ENCODE measurements around the gene ZFX. TPM values are rescaled to one million over a fixed set of nuclear protein-coding genes. Genes with fewer than 3 reads are reported as not detected.
A peak's percentile ranks its signal among the peaks of the same experiment; 100 is the strongest.
"Not testable (repeated sequence)": the region's sequence is repeated elsewhere in the genome, so short reads cannot be mapped to it uniquely, and the experiment has no call there.

Gene ZFX
- total RNA-seq, 2 experiments from 2014 or later, result 35.0 to 37.2 TPM

DNA sequence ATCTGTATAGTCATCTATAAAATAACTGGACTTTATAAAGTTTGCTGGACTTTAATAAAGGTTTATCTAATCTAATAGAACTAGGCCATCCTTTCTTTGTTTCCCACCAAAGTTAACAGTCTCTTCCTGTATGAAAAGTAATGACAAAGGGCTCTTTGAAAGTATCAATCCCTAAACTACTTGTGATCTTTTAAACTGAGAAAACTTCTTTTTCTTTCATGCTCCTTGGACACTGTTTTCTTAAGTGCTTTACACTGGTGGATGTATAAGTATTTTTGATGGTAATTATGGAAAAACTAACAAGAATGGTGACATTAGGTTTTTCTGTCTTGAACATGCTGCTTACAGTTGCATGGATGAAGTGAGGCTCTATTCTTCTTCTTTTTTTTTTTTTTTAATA lies 2.4 kb upstream of the ZFX start:
- no peak for DNase-seq
- Mint-ChIP-seq H3K36me3 (peaks cover 14% of the 10 kb centered on the region), H3K4me3 (no peak overlapping the region), H3K9me3 (no peaks in the 10 kb centered on the region), H3K27me3 (no peaks in the 10 kb centered on the region), H3K4me1 (peaks cover 25% of the 10 kb centered on the region), H3K27ac (peak overlapping the region; percentile 91)

DNA sequence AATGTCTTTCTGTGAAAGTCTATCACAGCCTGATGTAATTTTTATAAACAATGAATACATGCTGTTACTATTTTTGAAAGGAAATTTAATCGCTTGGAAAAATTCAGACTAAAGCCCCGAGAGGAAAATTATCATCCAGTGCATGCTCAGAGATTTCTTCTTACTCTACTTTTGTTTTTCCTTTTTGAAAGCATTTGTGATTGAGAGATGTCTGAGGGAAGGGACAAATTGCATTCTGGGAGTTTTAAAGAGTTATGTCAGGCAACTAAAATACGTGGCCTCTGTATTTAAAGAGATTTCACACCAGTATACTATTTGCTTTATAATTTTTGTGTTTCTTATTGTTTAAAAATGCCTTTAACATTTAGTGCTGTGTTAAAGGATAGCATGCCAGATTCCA lies 1.4 kb upstream of the ZFX start:
- Mint-ChIP-seq H3K9me3 (no peaks in the 10 kb centered on the region), H3K4me3 (peak overlapping the region; percentile 80), H3K4me1 (peaks cover 33% of the 10 kb centered on the region), H3K36me3 (peaks cover 20% of the 10 kb centered on the region), H3K27me3 (no peaks in the 10 kb centered on the region), H3K27ac (peak overlapping the region; percentile 91)
- no peak for DNase-seq

DNA sequence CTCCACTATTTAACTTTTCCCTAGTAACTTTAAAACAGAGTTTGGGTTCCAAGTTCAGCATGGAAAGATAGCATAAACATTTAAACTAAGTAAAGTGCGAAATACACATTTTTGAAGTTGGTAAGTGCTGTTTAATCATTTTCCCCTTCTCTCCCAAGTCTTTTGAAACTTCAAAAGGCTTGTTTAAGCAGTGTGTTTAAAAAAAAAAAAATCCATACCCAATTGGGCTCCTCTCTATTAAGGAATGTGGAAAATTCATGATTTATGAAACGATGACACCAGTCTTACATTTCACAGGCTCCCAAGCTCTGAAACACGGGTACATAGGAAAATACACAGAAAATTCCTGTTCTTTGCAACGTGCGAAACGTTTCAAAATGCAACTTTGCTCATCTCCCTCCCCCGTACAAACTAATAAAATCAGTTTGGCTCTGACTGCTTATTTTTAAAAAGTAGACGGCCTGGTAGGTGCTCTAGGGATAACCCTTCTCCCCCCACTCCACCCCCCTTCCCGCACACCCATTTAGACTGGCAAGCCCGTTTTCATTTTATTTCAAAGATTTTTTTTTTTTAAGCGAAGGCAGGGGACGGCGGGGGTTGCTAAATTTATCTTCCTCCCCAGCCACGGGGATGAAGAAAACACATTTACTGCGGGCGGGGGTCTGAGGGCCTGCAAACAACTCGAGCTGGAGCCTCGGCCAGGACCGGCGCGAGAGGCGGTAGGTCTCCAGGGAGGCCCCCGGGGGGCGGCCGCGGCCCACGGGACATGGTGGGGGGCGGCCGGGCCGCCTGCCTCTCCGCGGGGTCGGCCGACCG lies 786 bp upstream of the ZFX start:
- Mint-ChIP-seq H3K27me3 (no peaks in the 10 kb centered on the region), H3K4me1 (peaks cover 39% of the 10 kb centered on the region), H3K36me3 (peaks cover 24% of the 10 kb centered on the region), H3K4me3 (peak overlapping the region; percentile 80), H3K9me3 (no peaks in the 10 kb centered on the region), H3K27ac (peak overlapping the region; percentile 91)
- peak; percentile 20 for DNase-seq

DNA sequence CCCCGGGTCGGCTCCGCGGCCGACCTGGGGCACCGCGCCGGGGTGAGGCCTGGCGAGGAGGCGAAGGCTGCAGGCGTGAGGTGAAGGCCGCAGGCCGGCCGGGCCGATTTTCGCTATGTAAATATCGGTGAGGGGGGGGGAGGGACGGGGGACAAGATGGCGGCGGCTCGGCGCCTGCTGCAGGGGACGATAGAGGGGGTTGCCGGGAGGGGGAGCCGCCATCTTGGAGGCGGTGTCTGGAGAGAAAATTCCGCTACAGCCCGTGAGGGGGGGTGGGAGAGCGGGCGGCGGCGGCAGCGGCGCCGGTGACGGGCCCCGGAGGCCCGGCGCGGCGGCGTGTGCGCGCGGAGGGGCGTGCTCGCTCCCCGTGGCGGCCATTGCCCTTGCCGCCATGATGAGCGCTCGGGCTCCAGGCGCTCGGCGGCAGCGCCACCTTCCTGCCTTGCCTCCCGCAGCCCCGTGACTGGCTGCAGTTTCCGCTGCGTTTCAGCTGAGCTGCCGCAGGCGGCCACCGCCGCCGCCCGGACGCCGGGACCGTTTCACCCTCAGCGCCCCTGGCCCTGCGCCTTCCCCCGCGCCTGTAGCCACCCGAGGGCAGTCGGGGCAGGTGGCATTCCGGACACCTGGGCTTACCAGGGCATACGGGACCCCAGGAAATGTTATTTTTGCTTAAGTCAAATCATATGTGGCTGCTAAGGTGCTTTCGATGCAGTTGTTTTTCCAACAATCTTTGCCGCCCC lies 692 bp downstream of the ZFX start:
- Mint-ChIP-seq H3K27me3 (no peaks in the 10 kb centered on the region), H3K36me3 (peaks cover 24% of the 10 kb centered on the region), H3K4me3 (peak overlapping the region; percentile 93), H3K27ac (peak overlapping the region; percentile 89), H3K9me3 (no peaks in the 10 kb centered on the region), H3K4me1 (peaks cover 37% of the 10 kb centered on the region)
- DNase-seq, result peak; percentile 84

DNA sequence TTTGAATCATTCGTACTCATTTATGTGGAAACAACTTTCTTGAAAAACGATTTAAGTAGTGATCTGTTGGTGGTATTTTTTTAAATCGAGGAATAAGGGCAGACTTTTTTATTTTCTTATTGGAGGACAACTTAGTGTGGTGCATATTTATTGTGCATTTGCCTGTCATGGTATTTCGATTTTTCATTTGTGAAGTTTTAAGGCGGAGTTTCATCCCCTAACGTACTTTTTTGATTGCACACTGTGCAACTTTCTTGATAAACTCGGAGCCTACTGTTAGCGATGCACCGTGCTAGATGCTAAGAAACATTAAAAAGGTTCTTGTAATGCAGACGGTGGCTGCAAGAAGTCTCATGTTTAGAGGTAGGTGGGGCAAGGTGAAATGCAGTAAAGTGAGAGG lies 1.4 kb downstream of the ZFX start:
- Mint-ChIP-seq H3K27ac (peak overlapping the region; percentile 89), H3K27me3 (no peaks in the 10 kb centered on the region), H3K36me3 (peaks cover 25% of the 10 kb centered on the region), H3K4me3 (peak overlapping the region; percentile 93), H3K9me3 (no peaks in the 10 kb centered on the region), H3K4me1 (peaks cover 38% of the 10 kb centered on the region)
- DNase-seq, result no peak

DNA sequence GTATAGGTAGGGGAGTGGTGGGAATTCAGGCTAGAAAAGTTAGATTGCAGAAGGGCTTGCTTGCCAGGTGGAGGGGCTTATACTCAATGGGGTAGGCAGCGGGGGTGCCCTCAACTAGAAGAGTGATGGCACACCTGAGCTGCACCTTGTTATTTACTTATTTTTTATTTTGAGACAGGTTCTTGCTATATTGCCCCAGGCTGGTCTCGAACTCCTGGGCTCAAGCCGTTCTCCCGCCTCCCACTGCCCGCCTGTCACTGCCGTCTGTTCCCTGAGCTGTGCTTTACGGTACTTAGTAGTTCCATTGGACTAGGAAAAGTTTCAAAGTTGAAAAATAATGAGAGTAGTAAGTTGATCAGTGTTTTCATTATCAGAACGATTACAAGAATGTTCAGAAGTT lies 2.0 kb downstream of the ZFX start:
- Mint-ChIP-seq H3K27me3 (no peaks in the 10 kb centered on the region), H3K27ac (peak overlapping the region; percentile 89), H3K36me3 (peaks cover 28% of the 10 kb centered on the region), H3K4me3 (peak overlapping the region; percentile 93), H3K9me3 (no peaks in the 10 kb centered on the region), H3K4me1 (peaks cover 45% of the 10 kb centered on the region)
- DNase-seq, result no peak

DNA sequence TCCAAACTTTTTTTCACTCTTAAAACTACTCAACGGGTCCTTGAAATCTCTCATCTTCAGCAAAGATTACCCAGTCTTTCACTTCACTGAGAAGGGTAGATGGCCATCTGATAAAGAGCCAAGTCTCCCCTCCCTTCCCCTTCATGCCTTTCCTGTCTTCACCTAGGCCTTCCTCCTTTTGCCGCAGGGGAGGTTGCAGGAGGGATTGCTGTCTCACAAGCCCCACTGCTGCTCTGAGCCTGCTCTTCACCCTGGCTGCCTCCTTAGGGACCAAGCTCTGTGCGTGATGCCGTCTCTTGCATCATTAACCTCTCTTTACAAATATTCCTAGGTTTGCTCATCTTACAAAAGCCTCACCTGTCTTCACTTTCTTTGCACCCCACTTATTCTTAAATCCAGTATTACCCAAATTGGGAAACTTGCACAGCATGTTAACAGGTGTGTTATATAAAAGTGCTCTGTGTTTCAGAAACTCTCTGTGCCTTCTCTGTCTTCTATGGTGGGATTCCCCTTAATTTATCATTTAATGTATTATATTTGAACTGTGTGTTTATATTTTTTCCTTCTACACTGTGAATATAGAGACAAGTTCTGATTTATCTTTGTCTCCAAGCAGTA lies 3.8 kb downstream of the ZFX start:
- DNase-seq, result no peak

DNA sequence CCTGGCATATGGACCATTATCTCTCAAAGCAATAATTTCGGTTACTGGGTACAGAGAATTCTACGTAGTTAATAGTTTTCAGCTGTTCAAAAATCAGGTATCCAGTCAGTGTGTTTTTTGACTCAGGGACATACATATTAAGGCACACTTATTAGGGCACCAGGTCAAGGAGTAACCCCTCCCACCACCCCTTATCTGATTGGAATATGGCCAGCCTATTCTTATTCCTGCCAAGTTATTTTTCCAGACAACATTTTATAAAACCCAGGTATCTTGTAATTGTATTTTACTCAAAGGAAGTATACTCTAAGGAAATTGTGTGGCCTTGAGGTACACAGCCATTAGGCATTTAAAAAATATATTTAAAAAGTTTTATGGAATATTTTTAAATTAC lies 4.3 kb downstream of the ZFX start:
- DNase-seq, result no peak
- Mint-ChIP-seq H3K27me3 (no peaks in the 10 kb centered on the region), H3K9me3 (no peaks in the 10 kb centered on the region), H3K4me3 (peak overlapping the region; percentile 80), H3K27ac (peak overlapping the region; percentile 92), H3K4me1 (peaks cover 43% of the 10 kb centered on the region), H3K36me3 (peaks cover 32% of the 10 kb centered on the region)

More for the DNA sequence above, 3.8 kb downstream of the ZFX start:
- peaks cover 43% of the 10 kb centered on the region for H3K4me1 Mint-ChIP-seq
- peak overlapping the region; percentile 92 for H3K27ac Mint-ChIP-seq
- H3K36me3 Mint-ChIP-seq, result peaks cover 32% of the 10 kb centered on the region
- H3K27me3 Mint-ChIP-seq, result no peaks in the 10 kb centered on the region
- H3K9me3 Mint-ChIP-seq, result no peaks in the 10 kb centered on the region
- peak overlapping the region; percentile 80 for H3K4me3 Mint-ChIP-seq

DNA sequence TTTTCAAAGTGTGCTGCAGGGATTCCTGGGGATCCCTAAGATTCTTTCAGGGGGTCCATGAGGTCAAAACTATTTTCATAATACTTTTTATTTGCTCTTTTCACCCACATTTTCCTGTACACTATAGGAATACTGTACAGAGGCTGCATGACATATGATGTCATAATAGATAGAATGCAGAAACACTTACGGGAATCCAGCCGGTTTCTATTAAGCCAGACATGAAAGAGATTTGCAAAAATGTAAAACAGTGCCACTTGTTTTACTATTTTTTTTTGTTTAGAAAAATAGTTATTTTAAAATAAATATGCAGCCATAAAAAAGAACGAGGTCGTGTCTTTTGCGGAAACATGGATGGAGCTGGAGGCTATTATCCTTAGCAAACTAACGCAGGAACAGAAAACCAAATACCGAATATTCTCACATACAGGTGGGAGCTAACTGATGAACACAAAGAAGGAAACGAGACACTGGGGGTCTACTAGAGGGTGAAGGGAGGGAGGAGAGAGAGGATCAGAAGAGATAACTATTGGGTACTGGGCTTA lies 5.0 kb downstream of the ZFX start:
- H3K4me1 Mint-ChIP-seq, result peaks cover 48% of the 10 kb centered on the region
- peaks cover 32% of the 10 kb centered on the region for H3K36me3 Mint-ChIP-seq
- no peaks in the 10 kb centered on the region for H3K9me3 Mint-ChIP-seq
- no peaks in the 10 kb centered on the region for H3K27me3 Mint-ChIP-seq
- peak overlapping the region; percentile 82 for H3K27ac Mint-ChIP-seq
- H3K4me3 Mint-ChIP-seq, result peak overlapping the region; percentile 55
- DNase-seq, result no peak

DNA sequence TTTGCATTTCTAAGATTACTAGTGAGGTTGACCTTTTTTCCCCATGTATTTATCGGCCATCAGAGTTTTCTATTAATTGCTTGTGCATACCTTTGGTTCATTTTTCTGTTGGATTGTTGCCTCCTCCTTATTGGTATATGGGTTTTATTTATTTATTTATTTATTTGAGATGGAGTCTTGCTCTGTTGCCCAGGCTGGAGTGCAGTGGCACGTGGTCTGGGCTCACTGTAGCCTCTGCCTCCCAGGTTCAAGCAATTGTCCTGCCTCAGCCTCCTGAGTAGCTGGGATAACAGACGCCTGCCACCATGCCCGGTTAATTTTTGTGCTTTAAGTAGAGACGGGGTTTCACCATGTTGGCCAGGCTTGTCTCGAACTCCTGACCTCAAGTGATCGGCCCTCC lies 6.2 kb downstream of the ZFX start:
- H3K9me3 Mint-ChIP-seq, DNase-seq, H3K4me3 Mint-ChIP-seq, H3K27me3 Mint-ChIP-seq: not testable (repeated sequence)
- H3K4me1 Mint-ChIP-seq, result peaks cover 50% of the 10 kb centered on the region
- peak overlapping the region; percentile 50 for H3K27ac Mint-ChIP-seq
- H3K36me3 Mint-ChIP-seq, result peaks cover 30% of the 10 kb centered on the region

DNA sequence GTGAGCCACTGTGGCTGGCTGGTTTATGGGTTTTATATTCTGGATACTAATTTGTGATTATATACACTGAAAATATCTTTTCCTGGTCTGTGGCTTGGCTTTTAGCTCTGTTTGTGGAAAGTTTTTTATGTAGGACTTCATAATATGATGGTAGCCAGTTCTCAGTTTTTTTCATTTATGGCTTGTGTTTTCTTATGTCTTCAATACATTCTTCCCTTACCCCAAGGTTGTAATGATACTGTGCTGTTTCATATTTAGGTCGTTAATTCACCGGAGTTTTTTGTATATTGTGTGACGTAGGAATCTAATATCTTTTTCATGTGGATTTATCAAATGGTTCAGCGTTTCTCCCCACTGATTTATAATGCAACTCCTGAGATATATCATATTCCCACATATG lies 6.6 kb downstream of the ZFX start:
- peak overlapping the region; percentile 50 for H3K27ac Mint-ChIP-seq
- H3K27me3 Mint-ChIP-seq, result no peaks in the 10 kb centered on the region
- H3K4me1 Mint-ChIP-seq, result peaks cover 51% of the 10 kb centered on the region
- peaks cover 26% of the 10 kb centered on the region for H3K36me3 Mint-ChIP-seq
- DNase-seq, result no peak
- H3K9me3 Mint-ChIP-seq, result no peaks in the 10 kb centered on the region
- peak overlapping the region; percentile 15 for H3K4me3 Mint-ChIP-seq

DNA sequence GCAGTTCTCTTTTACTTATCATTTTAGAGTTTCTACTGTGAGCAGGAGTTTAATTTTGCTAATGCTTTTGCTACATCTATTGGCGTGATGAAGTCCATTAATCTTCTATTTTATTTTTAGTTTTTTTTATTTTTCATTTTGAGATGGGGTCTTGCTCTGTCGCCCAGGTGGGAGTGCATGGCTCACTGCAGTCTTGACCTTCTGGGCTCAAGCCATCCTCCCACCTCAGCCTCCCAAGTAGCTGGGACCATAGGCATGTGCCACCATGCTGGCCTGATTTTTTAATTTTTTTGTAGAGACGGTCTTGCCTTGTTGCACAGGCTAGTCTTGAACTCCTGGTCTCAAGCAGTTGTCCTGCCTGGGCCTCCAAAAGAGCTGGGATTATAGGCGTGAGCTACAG lies 9.4 kb downstream of the ZFX start:
- Mint-ChIP-seq H3K27ac (no peak overlapping the region), H3K36me3 (peaks cover 16% of the 10 kb centered on the region), H3K4me1 (peaks cover 35% of the 10 kb centered on the region), H3K4me3 (no peak overlapping the region), H3K9me3 (no peaks in the 10 kb centered on the region), H3K27me3 (no peaks in the 10 kb centered on the region)
- no peak for DNase-seq

DNA sequence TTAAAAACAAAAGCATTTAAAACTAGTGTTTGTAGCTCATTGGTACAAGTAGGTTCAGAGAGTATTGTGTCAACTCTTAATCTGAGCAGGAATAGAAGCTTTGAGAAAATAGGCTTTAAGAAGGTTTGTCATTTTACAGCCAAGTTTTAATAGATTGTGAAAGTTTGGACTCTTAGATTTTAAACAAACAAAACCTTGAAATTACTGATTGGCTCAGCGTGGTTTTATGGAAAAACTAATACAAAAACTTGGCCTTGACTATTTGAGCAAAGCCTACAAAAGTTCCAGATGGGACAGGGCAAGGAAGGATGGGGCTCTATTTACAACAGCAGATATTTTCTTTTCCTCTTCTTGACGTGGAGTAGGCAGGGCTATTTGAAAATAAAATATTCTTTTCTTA lies 16.5 kb downstream of the ZFX start:
- Mint-ChIP-seq H3K27ac (no peak overlapping the region), H3K4me3 (no peak overlapping the region), H3K36me3 (peaks cover 36% of the 10 kb centered on the region), H3K4me1 (peaks cover 47% of the 10 kb centered on the region), H3K27me3 (no peaks in the 10 kb centered on the region), H3K9me3 (no peaks in the 10 kb centered on the region)
- no peak for DNase-seq

DNA sequence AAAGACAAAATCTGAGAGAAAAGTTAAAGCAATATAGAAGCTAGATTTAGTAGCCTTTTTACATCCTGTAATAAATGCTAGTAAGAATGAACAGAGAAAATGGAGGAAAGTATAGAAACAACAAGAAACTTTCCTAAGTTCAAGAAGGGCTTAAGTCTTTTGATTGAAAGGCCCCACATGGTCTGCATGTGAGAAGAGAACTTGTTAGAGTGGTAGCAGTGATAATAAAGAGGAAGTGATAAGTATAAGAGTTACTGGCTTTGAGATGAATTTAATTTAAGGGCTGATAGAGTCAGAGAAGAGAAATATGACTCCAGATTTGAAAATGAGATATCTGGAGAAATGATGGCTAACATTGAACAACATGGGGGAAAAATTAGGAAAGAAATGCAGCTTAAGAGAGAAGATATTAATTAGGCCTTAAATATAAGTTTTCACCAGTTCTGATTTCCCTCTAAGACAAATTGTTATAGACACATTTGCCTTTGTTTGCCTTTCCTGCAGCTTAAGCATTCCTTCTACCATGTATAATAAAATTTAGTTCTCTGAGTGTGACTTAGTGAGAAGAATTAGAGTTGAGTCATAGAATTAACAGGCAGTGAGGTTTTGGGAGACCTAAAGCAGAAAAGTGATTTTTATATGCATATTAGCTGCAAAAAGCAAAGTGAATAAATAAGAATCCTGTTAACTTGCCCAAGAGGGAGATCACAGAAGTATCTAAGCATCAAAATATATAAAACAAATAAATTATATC lies 18.4 kb downstream of the ZFX start:
- Mint-ChIP-seq H3K9me3 (no peaks in the 10 kb centered on the region), H3K4me3 (no peak overlapping the region), H3K27me3 (no peaks in the 10 kb centered on the region), H3K36me3 (peaks cover 34% of the 10 kb centered on the region), H3K4me1 (peaks cover 44% of the 10 kb centered on the region), H3K27ac (peak overlapping the region; percentile 52)
- no peak for DNase-seq
